Fibroblast of skin of left quadriceps (primary cell): Measurements from ENCODE around the gene OR2B6.

ENCODE experiments used
- DNase-seq, 2 experiments: peaks; one replicate each; pipeline ENCODE4 v3.0.0-alpha.2; 2013; ENCODE audit warnings: low read depth in 2 of 2

OR2B6 gene

GRCh38 chr6:28000351-28001045 is 43.5 kb downstream of the OR2B6 start:
- DNase-seq = no peak

GRCh38 chr6:28001351-28001750 is 44.3 kb downstream of the OR2B6 start:
- no peak for DNase-seq

- no peak for DNase-seq
Measured at GRCh38 chr6:28001751-28002150, 44.7 kb downstream of the OR2B6 start.

GRCh38 chr6:28002161-28002560 is 45.1 kb downstream of the OR2B6 start:
- DNase-seq = no peak

- no peak for DNase-seq
Measured at GRCh38 chr6:28003059-28003458, 46.0 kb downstream of the OR2B6 start.

DNA sequence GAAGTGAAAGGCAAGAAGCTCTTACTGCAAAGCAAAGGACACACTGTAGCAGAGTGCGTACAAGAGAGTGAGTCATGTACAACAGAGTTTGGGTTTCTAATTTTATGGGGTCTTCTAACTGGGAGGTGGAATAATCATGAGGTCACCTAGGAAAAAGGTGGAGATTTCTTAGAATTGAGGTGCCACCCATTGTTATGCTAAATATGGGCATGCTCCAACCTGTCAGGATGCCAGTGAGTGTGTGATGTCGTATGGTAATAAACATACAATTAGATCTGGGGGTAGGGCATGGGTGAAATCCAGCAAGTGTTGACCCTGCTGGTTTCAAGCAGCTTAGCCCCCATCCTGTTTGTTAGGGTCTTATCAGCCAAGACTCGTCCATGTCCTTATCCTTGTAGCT is 46.6 kb downstream of the OR2B6 start:
- DNase-seq = no peak

DNA sequence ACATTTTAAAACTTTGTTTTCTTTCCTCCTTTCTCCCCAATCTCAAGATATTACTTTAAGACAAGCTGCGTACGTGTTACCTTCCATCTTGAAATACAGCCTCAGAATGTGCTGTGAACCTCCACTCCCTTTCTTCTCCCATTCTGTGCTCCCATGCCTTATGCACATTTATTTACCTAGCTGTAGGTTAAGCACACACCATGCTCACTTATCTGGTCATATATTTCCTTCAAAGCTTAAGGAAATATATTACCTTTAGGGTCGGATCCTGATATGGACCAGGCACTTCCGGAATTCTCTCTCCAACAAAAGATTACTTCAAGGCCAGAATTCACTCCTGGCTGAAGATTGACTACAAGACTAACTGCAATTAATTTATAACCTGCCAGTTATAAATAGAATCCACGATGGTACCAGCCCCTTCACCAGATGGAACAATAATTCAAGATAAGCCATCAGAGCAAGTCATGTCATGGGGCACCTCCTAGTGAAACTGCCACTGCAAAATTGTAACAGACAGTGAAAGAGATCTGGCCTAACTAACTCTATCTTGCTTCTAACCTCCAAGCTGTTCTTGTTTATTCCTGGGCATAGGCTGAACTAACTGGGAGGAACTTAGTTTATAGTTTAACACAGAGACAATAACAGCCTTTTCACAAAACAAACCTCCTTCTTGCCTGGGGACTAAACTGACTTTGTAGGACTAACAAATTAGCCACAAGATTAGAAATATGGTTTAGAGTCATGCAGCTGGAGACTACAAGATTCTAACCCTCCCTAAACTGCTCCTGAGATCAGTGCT is 47.5 kb downstream of the OR2B6 start:
- DNase-seq = no peak

GRCh38 chr6:28005152-28005890 is 48.3 kb downstream of the OR2B6 start:
- no peak for DNase-seq

DNA sequence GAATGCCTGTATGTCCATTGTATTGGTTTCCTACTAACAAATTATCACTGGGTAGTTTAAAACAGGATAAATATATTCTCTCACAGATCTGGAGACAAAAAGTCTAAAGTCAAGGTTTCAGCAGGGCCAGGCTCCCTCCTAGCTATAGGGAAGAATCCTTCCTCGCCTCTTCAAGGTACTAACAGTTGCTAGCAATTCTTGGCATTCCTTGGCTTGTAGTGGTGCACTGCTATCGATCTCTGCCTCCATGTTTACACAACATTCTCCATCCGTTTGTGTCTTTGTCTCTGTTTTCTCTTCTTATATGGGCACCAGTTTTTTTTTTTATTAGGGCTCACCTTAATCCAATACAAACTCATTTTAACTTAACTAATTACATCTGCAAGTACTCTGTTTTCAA is 48.9 kb downstream of the OR2B6 start:
- DNase-seq = no peak
